ENCODE data around the gene KCTD21. TPM values are rescaled to one million over a fixed set of nuclear protein-coding genes. Genes with fewer than 3 reads are reported as not detected.
"Not testable (repeated sequence)": the region's sequence is repeated elsewhere in the genome, so short reads cannot be mapped to it uniquely, and the experiment has no call there.

The KCTD21 gene
- total RNA-seq, 1 donor from 2014 or later: 5.8 TPM

DNA sequence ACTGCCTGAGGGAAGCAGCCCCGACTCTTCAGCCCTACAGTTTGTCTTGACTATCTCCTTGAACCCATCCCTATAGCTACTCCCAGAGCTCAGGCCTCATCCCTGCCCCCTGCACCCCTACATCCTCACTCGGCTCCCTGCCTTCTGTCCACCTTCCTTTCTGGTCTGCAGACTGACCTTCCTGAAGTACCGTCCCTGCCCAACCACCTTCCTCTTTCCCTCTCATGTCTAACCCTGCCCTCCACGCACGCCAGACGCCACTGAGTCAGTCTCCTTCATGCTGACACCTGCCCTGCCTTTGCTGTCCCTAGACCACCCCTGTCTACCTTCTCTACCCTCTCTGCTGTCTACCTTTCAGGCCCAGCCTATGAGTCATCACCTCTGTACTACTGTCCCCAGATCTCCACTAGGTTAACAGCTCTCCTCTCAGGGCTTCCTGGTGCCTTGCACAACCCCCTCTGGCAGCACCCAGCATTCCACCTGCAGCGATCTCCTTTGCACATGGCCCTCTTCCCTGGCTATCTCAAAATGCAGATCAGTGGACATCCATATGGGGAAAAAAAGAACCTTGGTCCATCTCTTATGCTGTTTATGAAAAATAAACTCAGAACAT is 8.9 kb downstream of the KCTD21 start:
- DNase-seq (ENCODE audit: low spot score): no peak

DNA sequence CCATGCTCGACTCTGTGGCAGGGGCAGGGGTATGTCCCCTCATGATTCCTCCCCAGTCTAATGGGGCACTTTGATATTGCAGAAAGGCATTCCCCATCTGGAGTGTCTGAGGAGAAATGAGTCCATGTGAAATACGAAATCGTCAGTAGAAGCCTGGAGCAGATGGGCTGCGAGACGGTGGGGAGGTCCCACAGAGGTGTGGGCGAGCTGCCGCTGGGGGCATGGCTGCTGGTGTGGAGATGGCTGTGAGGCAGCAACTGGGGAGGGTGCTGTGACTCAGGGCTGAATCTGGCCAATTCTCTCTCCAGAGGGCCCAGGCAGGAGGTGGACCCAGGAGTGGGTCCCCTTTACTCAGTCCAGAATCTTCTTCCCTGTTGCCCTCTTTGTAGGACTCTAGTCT is 11.2 kb downstream of the KCTD21 start:
- no peak for DNase-seq (ENCODE audit: low spot score)

- no peak for DNase-seq (ENCODE audit: low spot score)
Observed at GRCh38 chr11:78176605-78177141, 11.8 kb downstream of the KCTD21 start.

DNA sequence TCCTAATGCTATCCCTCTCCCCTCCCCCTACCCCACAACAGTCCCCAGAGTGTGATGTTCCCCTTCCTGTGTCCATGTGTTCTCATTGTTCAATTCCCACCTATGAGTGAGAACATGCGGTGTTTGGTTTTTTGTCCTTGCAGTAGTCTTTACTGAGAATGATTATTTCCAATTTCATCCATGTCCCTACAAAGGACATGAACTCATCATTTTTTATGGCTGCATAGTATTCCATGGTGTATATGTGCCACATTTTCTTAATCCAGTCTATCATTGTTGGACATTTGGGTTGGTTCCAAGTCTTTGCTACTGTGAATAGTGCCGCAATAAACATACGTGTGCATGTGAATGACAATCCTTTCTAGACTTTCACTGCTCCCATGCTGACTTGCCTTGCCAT is 12.6 kb downstream of the KCTD21 start:
- not testable (repeated sequence) for DNase-seq (ENCODE audit: low spot score)

- no peak for DNase-seq (ENCODE audit: low spot score)
Observed at GRCh38 chr11:78171951-78172350, 16.5 kb downstream of the KCTD21 start.

GRCh38 chr11:78170874-78171549 is 17.4 kb downstream of the KCTD21 start:
- DNase-seq (ENCODE audit: low spot score): no peak

DNA sequence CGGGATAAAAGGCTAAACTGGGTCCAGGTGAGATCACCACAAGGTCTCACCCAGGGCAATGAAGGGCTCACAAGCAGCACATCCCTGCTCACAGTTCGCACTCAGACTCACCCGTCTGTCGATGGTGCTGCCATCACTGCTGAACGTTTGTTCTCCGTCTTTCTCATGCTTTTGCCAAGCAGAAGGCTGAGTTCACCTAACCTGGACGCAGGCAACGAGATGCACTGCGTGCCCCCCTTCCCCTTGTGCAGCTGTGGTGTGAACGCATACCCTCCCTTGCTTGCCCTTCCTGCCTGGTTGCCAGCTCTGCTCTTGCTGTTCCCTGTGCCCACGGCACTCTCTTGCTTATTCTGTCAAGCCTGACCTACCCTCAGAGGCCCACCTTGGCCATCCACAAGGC is 18.0 kb downstream of the KCTD21 start:
- no peak for DNase-seq (ENCODE audit: low spot score)

DNA sequence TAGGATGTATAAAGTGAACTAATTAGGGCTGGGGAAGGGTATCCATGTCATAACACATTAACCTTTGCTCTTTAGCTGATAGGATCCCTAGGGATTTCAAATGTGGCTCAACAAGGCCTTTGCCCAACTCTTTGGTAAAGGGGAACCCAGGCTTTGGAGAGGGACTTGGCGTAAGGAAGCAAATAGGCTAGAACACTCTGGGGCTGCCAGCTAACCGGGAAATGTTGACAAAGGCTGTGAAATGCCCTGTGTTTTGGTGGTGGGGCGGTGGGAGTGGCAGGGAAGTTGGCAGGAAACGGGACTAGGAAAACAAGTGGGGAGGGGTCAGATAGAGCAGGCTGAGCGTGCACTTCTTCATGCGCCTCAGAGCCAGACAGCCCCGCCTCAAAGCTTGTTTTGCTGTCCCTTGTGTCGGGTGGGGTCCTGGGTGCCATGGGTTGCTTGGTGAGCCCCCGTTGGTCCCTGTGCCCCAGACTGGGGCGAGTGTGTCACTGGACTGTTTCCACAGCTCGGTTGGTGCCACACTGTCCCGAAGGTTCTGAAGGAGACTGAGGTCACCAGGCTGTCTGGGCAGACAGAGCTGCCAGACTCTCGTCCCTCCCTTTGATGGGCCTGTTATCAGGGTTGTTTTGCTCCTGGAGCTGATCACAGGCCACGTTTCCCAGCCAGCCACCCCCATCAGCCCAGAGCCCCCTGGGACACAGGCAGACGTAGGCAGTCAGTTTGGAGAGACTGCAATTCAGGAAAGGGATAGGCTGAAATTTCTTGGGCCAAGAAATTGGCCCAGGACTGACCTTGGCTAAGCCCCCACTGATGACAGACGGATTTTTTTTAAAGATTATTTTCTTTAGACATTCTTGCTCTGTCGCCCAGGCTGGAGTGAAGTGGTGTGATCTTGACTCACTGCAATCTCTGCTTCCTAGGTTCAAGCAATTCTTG is 19.6 kb downstream of the KCTD21 start:
- DNase-seq (ENCODE audit: low spot score): peak; percentile 90

DNA sequence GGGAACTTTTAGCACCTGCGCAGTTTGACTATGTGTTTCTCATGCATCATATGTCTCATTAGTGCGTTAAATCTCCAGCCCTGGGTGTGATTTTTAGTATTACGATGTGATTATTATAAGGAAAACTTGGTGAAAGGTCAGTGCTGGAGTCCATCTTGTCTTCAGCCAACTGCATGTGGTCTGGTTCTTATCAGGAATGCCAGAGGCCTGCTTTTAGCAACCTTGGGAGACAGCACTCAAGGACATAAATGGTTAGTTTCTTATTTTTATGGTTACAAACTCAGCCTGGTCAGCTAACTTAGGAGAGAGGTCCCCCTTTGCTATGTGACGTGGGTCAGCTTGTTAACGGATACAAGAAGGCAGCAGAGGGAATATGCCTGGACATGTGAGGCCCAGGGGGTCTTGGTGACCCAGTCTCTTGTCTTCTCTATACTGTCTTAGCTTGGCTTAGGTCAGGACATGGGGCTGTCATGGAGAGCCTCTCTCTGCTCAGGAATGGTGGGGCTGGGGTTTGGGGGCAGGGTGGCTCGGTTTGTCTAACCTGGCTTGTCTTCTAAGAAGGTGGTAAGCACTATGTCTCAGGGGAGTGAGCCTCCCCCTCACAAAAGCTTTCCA is 21.5 kb downstream of the KCTD21 start:
- peak; percentile 52 for DNase-seq (ENCODE audit: low spot score)

- DNase-seq (ENCODE audit: low spot score): no peak
Observed at GRCh38 chr11:78164471-78164870, 24.0 kb downstream of the KCTD21 start.

GRCh38 chr11:78163828-78164227 is 24.6 kb downstream of the KCTD21 start:
- DNase-seq (ENCODE audit: low spot score): no peak

GRCh38 chr11:78161962-78162371 is 26.5 kb downstream of the KCTD21 start:
- peak; percentile 68 for DNase-seq (ENCODE audit: low spot score)

- no peak for DNase-seq (ENCODE audit: low spot score)
Observed at GRCh38 chr11:78161346-78161745, 27.1 kb downstream of the KCTD21 start.

DNA sequence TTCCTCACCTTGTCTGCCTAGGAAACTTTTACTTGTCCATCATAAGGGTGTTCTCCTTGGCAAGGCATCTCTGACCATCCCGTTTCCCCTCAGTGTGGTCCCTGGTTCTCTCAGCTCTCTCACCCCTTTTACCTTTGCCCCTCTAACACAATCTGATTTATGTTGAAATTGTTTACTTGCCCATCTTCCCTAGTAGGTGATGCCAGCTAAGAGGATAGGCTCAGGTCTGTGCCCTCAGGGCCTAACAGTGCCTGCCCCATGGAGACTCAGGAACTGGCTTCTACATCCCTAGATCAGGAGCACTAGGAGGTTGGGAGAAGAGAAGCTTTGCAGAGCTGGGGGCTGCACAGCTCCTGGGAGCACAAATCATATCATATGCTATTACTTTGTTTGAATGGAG is 27.9 kb downstream of the KCTD21 start:
- DNase-seq (ENCODE audit: low spot score): no peak

GRCh38 chr11:78158987-78159652 is 29.3 kb downstream of the KCTD21 start:
- DNase-seq (ENCODE audit: low spot score): no peak

- DNase-seq (ENCODE audit: low spot score): no peak
Observed at GRCh38 chr11:78156127-78156844, 32.1 kb downstream of the KCTD21 start.

DNA sequence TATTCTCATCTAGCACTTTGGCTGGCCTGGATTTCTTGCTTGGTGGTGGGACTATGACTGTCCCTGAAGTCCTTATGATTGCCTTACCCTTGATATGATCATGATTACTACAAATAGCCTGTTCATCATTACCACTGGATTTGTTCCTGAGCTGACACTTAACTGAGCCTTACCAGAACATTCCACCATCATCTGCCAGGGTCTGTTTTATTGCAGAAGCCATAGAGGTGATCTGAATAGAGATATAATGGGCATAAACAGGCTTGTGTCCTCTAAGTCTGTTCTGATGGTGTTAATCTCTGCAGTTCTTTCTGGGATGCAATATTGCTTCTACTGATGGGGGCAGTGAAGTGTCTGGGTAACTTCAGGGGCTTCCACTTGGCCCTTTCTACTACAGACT is 36.6 kb downstream of the KCTD21 start:
- no peak for DNase-seq (ENCODE audit: low spot score)

DNA sequence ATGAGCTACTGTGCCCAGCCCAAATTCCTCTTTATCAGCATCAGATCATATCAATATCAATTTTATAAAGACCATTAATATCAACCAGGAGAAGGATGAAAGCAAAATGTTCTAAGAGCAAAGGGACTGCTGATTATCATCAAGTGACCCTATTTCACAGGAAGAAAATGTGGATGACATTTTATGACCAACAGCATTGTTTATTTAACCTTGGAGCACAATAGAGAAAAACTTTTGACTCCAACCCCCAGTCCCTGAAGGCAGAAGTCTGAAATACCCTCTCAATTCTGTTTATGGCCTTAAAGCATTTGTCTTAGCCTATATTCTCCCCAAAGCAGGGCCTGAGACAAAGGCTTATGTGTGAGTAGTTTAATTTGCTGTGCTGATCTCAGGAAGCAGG is 37.7 kb downstream of the KCTD21 start:
- no peak for DNase-seq (ENCODE audit: low spot score)

DNA sequence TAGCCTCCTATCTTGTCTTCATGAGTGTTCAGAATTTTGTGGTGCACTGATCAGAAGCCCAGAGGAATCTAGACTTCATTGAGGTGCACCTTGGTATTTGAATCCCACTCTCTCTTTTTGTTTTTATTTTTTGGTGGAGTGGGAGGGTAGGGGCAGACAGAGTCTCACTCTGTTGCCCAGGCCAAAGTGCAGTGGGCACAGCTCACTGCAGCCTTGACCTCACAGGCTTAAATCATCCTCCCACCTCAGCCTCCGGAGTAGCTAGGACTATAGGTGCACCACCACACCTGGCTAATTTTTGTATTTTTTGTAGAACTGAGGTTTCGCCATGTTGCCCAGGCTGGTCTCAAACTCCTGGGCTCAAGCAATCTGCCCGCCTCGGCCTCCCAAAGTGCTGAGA is 38.1 kb downstream of the KCTD21 start:
- DNase-seq (ENCODE audit: low spot score): no peak

GRCh38 chr11:78149646-78150045 is 38.8 kb downstream of the KCTD21 start:
- DNase-seq (ENCODE audit: low spot score): peak; percentile 72

GRCh38 chr11:78147807-78148206 is 40.6 kb downstream of the KCTD21 start:
- DNase-seq (ENCODE audit: low spot score): no peak
